Gastroesophageal sphincter (tissue), 3 donors: ENCODE measurements around the gene GNB1.

Experiments used
- CTCF ChIP-seq, 4 experiments: fragments of 200-600 bp in 2 of 4; fragments of 450-650 bp in 2 of 4; sonication (generic) in 1 of 4; IDR thresholded peaks; one replicate each; pipeline ENCODE4 v1.5.1; 2017 to 2019; ENCODE audit warnings: antibody characterized with exemption in 4 of 4, mild to moderate bottlenecking in 2 of 4, moderate library complexity in 2 of 4
- POLR2AphosphoS5 ChIP-seq: sonication (generic); formaldehyde crosslinking; IDR thresholded peaks from one replicate; pipeline ENCODE4 v1.6.1; 2017; ENCODE audit warnings: antibody characterized with exemption

- TF ChIP-seq POLR2AphosphoS5 (no peak), CTCF (IDR thresholded peaks at IDR 0.05) (no peak)
These were observed 93.1 kb downstream of the GNB1 start for GRCh38 chr1:1797731-1798341.
